Stimulated activated CD8-positive, alpha-beta memory T cell treated with anti-CD3 and anti-CD28 coated beads, Interleukin-7, amount 100 ng/mL, for 1 hour (primary cell): ENCODE measurements around the gene CDH1.
"Not testable (repeated sequence)": the region's sequence is repeated elsewhere in the genome, so short reads cannot be mapped to it uniquely, and the experiment has no call there.

Experiments
- DNase-seq, 2 donors: peaks; one replicate each; pipeline ENCODE4 v3.0.0-alpha.2; 2020; ENCODE audit warnings: low read depth in 2 of 2

The CDH1 gene

DNA sequence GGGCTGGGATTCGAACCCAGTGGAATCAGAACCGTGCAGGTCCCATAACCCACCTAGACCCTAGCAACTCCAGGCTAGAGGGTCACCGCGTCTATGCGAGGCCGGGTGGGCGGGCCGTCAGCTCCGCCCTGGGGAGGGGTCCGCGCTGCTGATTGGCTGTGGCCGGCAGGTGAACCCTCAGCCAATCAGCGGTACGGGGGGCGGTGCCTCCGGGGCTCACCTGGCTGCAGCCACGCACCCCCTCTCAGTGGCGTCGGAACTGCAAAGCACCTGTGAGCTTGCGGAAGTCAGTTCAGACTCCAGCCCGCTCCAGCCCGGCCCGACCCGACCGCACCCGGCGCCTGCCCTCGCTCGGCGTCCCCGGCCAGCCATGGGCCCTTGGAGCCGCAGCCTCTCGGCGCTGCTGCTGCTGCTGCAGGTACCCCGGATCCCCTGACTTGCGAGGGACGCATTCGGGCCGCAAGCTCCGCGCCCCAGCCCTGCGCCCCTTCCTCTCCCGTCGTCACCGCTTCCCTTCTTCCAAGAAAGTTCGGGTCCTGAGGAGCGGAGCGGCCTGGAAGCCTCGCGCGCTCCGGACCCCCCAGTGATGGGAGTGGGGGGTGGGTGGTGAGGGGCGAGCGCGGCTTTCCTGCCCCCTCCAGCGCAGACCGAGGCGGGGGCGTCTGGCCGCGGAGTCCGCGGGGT lies at the start of gene CDH1:
TSS of gene CDH1 (plus strand) at position 247 of the 684 bp plus-strand sequence. CDS start at position 371, 124 bp downstream.
- peak in 1 of 2 donors; percentile 13 for DNase-seq

DNA sequence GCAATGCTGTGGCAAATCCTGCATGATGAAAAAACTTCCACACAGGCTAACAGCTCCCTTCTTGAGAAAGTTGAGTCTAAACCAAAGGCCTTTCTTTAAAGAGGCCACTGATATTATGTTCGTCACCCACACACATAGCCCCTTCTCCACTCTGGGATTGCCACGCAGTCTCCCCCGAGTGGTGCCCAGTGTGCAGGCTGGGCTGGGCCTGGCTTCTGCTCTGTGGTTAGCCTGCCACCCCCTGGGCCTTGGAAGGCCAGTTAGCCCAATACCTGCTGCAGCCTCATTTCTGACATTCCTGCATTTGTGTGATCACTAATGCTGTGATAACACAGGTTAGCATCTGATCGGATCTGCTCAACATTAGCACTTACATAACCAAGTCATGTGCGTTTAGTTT lies 47.2 kb upstream of the CDH1 start:
- DNase-seq: no peak

DNA sequence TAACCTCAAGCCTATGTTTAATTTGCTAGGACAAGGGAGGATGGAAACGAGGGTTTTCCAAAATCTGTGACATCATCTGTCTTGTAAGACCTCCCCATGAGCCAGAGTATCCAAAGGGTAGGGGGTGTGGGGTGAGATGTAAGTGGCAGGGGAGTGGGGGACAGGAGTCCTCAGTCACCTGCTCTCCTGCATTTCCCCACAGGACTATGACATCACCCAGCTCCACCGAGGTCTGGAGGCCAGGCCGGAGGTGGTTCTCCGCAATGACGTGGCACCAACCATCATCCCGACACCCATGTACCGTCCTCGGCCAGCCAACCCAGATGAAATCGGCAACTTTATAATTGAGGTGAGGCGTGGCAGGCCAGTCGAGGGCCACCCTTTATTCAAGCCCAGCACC lies 41.5 kb upstream of the CDH1 start:
- DNase-seq: no peak

DNA sequence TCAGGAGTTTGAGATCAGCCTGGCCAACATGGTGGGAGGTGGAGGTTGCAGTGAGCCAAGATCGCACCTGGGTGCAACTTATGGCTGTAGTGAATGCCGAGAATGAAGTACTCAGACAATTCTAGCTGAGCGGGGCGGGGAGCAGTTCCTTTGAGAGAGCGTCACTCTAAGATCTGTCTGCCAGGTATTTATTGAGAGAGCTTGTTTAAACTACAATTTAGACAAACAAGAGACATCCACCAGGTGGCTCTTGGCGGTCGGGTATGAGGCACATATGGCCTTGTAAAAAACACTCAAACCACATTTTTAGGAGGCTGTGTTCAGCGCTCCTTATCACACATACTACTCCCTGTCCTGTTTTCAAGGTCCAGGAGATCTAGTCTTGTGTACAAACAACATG lies 40.6 kb upstream of the CDH1 start:
- DNase-seq: no peak

DNA sequence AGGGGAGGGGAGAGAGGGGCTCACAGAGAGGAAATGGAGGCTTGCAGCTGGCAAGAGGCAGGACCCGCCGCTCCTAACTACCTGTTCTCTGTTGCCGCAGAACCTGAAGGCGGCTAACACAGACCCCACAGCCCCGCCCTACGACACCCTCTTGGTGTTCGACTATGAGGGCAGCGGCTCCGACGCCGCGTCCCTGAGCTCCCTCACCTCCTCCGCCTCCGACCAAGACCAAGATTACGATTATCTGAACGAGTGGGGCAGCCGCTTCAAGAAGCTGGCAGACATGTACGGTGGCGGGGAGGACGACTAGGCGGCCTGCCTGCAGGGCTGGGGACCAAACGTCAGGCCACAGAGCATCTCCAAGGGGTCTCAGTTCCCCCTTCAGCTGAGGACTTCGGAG lies 39.0 kb upstream of the CDH1 start:
- no peak for DNase-seq

DNA sequence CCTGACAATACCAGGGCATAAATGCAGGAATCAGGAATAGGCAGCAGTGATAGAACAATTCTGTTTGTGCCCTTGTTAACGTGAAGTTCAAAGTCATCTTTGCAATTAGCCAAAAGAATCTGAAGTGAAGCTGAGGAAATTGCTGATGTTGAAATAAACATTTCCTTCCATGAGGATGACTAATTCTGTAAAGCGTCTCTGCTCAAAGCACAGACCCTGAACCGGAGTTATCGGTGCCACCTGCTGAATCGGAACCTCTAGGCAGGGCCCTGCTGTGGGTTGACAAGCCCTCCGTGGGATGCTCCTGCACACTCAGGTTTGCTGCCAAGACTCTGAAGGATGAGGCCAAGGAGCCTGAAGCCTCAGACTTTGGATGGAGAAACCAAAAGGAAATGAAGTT lies 37.0 kb upstream of the CDH1 start:
- DNase-seq: no peak

DNA sequence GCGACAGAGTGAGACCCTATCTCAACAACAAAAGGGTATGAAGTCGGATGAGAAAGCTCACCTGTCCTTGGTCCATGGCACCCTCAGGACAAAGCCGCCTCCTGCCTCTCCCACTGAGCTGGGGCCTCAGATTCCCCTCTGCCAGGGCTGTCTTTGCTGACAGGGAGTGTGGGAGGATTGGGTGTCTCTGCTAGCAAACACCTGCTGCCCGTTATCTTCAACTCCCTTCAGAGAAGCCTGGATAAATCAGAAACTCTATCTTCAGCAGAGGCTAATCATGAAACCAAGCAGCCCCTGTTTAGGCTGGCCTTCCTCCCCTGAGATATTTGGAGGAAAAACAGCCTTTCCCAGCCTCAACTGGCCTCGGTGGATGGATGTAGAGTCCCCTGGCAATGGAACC lies 36.3 kb upstream of the CDH1 start:
- no peak for DNase-seq

DNA sequence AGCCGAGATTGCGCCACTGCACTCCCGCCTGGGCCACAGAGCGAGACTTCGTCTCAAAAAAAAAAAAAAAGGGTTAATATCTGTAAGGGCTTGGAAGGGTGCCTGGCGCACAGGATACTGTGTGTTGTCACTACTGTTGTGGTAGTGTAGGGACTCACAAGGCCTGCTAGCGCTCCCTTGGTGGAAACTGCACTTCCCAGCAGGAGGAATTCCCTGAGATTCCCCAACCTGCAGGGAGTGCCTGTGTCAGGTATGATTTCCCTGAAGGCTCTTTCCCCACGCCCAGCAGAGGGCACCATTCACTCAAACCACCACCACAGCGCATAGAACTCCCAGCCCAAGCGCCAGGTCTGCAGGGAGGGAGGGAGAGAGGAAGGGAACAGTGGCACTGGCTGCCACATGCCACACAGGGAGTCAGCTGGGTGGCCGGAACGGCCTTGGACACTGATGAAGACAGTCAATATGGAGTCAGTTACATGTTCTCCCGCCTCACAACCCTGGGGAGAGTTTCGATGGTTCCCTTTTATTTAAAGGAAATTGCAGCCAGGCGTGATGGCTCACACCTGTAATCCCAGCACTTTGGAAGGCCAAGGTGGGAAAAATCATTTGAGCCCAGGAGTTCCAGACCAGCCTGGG lies 32.7 kb upstream of the CDH1 start:
- DNase-seq: peak; percentile 17 to 38

DNA sequence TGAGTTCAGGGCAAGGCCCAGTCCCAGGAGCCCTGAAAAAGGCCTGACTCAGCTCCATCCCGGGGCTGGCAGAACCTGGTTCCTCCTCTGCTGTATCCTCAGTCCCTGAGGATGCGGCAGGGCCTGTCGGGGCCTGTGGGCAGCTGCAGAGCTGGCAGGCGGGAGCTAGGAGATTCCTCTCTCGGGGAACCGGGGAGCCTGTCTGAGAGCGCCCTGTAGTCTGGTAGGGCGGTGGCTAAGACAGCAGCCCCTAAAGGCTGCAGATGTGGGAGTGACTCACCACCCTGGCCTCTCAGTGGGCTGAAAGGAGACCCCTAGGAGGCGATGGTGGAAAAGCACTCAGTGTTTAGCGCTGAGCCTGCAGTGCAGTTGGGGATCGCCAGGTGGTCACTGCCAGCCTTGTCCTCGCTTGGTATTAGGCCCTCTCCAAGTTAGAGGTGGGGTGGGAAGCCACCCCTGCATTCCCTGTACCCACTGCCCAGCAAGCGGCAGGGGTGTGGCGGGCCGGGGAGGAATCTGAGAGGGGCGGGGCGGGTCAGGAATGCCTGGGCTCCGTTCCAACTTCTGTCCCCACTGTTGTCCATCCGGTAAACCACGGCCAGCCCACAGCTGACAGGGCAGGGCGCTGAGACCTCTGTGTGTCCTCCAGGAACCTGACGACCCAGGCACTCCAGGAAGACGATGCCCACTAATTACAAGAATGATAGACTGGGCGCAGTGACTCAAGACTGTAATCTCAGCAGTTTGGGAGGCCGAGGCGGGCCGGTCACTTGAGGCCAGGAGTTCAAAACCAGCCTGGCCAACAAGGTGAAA lies 29.5 kb upstream of the CDH1 start:
- no peak for DNase-seq

DNA sequence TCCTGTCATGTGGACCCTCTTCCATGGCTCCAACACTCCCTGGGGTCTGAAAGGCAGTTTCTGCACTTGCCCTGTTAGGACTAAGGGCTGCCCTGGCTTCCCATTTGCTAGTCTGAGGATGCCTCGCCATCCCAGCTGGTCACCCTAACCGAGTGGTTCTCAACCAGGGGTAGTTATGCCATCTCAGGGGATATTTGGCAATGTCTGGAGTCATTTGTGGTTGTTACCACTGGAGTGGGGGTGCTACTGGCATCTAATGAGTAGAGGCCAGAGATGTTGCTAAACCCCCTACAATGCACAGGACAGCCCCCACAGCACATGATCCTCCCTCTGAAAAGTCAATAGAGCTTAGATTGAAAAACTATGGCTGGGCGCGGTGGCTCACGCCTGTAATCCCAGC lies 26.9 kb upstream of the CDH1 start:
- DNase-seq: no peak

DNA sequence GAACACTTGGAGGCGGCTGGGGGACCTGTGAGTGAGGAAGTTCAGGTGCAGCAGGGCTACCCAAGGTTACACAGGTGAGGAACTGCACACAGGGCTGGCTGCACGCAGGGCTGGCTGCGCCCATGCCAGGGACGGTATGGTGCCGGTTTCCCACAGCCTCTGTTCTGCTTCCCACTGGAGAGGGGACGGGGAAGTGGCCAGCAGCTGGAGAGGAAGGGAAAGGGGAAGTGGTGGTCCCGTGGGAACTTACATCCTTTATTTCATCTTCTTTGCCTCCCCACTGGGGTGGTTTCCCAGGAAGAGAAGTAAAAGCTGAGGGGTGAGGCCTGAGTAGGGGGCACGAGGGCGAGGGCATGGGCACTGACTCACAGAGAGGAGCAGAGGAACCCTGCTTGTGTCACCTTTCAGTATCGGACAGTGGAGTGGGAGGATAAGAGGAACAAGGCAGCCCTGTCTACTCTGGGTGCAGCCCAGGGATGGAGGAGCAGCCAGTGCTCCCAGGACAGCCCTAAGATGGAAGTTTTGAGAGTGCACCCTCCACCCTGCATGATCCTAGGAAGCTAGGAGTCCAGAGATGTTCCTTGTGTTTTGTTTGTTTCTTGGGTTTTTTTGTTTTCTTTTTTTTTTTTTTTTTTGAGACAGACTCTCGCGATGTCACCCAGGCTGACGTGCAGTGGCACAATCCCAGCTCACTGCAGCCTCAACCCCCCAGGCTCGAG lies 25.5 kb upstream of the CDH1 start:
- no peak for DNase-seq

DNA sequence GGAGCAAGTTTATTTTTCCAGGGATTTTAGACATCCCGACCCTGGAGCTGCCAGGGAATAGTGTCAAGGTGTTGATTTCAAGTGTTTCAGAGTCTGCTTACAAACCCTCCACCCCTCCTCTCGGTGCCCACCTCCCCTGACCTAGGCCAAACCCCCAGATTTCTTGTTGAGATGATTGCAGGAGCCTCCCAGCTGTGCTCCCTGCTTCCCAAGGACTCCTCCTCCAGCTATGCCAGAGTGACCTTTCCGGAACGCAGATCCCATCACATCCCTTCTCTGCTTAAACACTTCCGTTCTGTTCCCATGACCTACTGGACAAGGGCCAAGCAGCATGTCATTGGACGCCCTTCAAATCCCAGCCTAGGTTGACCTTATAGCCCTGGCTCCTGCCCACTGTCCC lies 23.7 kb upstream of the CDH1 start:
- no peak for DNase-seq

DNA sequence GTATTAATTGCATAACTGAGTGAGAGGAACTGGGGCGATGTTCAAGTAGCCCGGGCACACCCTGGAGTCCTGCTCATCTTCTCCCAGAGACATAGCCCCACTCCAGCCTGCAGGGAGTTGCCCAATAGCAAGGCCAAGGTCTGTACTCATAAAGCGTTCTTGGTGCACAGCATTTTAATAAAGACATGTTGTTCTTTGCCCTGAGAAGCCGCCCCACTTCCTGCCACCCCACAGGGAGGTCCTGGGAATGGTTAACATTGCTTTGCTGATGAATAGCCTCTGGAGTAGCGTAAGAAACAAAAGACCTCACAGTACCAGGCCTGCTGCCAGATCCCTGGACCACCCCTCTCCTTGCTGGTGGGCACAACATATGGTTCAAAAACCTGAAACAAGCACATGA lies 21.6 kb upstream of the CDH1 start:
- DNase-seq: no peak

DNA sequence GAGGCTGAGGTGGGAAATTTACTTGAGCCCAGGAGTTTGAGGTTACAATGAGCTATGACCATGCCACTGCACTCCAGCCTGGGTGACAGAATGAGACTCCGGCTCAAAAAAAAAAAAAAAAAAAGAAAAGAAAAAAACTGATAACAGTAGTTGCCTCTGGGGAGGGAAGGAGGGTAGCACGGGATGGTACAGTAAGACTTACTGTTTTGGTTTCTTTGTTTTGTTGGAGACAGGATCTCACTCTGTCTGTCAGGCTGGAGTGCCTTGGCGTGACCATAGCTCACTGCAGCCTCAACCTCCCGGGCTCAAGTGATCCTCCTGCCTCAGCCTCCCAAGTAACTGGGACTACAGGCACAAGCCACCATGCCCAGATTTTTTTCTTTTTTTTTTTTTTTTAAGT lies 20.6 kb upstream of the CDH1 start:
- DNase-seq: not testable (repeated sequence)

DNA sequence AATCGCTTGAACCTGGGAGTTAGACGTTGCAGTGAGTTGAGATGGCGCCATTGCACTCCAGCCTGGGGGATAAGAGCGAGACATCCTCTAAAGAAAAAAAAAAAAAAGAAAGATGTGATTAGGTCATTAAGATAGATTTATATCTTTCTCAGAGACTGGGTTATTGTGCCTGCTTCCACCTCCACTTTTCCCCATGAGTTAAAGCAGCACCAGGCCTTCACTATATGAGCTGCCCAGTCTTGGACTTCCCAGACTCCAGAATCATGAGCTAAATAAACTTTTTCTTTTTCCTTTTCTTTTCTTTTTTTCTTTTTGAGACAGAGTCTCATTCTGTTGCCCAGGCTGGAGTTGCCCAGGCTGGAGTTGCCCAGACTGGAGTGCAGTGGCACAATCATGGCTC lies 19.4 kb upstream of the CDH1 start:
- DNase-seq: no peak

DNA sequence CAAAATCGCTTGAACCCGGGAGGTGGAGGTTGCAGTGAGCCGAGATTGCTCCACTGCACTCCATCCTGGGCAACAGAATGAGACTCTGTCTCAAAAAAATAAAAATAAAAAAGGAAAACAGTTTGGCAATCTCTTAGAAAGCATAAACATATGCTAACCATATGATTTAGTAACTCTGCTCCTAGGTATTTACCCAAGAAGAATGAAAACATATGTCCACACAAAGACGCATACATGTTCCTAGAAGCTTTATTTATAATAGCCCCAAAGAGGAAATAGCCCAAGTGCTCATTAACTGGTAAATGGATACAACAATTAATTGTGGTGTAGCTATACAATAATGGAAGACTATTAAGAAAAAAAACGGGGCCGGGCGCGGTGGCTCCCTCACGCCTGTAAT lies 18.5 kb upstream of the CDH1 start:
- DNase-seq: no peak

DNA sequence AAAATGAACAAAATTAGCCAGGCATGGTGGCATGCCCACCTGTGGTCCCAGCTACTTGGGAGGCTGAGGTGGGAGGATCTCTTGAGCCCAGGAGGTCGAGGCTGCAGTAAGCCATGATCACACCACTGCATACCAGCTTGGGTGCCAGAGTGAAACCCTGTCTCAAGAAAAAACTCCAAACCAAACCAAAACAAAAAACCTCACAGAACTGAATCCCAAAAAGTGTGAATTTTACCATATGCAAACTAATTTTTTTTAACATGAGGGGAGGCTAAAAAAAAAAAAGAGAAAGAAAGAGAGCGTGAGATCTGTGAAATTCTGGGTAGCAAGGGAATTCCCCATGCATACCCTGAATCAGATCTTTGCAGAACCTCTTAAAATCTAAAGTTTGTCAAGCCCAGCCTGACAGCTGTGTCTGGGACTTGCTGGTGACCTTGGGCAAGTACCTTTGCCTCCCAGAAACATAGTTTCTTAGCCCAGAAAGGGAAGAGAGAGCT lies 17.1 kb upstream of the CDH1 start:
- DNase-seq: no peak

DNA sequence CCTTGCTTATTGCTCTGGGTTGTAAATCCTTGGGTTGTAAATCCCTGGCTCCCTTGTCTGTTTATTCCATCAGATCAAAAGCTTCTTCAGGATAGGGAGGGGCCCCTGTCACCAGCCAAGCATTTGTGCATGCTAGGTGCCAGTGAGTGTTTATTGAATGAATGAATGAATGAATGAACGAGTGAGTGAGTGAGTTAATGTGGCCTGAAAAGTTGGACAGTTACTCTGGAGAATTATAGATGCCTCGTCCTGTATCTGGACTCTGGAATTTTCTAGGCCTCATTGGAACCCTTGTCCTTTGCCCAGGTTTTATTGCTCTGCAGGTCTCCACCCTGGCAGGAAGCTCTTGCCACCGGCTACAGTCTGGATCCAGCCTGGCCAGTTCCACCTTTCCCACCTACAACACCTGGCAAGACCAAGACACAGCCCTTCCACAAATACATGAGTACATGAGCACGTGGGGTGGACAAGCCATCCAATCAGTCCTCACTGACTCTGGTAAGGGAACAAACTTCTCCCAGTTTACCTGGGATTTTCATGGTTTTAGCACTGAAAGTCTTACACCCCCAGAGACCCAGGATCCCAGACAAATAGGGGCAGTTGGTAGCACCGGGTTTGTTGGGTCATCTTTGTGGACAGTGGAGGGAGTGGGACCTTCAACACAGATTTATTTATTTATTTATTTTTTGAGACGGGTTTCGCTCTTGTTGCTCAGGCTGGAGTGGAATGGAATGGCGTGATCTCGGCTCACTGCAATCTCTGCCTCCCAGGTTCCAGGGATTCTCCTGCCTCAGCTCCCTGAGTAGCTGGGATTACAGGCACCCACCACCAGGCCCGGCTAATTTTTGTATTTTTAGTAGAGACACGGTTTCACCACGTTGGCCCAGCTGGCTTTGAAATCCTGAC lies 14.7 kb upstream of the CDH1 start:
- no peak for DNase-seq

DNA sequence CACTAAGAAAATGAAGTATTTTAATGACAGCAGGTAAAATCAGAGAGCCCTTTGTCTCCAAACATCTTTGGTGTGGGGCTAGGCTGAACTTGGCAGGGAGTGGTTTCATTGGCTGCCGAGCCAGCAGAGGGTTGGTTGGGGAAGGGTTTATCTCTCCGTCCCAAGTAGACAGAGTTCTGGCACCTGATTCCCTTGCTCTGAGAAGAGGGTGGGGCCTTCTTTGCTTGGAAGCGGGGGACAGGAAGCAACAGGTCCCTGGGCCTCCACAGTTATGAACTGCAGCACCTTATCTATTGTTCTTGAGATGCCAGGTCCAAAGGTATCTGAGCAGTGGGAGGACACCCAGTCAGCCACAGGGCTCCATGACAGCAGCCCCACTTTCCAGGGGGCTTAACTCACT lies 12.3 kb upstream of the CDH1 start:
- no peak for DNase-seq

DNA sequence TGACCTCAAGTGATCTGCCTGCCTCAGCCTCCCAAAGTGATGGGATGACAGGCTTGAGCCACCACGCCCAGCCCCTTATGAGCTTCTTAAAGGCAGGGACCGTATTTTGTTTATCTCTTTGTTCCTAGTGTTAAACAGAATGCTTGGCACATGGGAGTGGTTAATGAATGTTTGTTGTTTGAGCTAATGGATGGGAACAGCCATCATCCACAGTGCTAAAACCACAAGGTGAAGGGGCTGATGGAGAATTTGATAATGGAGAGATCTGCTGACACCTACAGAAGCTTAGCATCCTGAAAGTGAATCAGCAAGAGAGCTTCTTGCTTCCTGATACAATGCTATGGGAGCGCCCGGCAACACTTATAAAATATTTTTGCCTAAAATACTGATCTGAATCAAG lies 8.6 kb upstream of the CDH1 start:
- no peak for DNase-seq

DNA sequence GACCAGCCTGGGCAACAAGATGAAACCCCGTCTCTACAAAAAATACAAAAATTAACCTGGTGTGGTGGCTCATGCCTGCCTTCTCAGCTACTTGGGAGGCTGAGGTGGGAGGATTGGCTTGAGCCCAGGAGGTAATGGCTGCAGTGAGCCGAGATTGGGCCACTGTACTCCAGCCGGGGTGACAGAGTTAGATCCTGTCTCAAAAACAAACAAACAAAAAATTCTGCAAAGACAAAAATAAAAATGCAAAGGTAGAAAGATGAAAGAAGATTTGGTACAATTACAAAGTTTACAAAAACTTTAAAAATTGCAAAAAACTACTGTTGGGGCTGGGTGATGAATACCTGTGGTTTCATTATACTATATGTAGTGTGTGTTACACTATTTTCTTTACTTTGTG lies 5.5 kb upstream of the CDH1 start:
- no peak for DNase-seq
